NT2/D1 (cell line): ENCODE results near the gene ZBTB3.
A peak's percentile ranks its signal among the peaks of the same experiment; 100 is the strongest.
"Not testable (repeated sequence)": the region's sequence is repeated elsewhere in the genome, so short reads cannot be mapped to it uniquely, and the experiment has no call there.

Experiments used
- DNase-seq: peaks from one replicate; pipeline ENCODE4 v3.0.0-alpha.2; 2011; ENCODE audit warnings: low read depth, low spot score
- H3K27me3 ChIP-seq: 2 replicates; pipeline ENCODE4 v1.6.0; 2011; ENCODE audit warnings: mild to moderate bottlenecking; ENCODE audit not compliant: insufficient read length, insufficient read depth
- H3K36me3 ChIP-seq: 2 replicates; pipeline ENCODE4 v1.6.1; 2011; ENCODE audit warnings: mild to moderate bottlenecking, low read length, mixed read lengths; ENCODE audit not compliant: insufficient read depth, insufficient read length
- H3K4me1 ChIP-seq: 2 replicates; pipeline ENCODE4 v1.5.1; 2011; ENCODE audit not compliant: insufficient read depth, insufficient read length
- H3K4me3 ChIP-seq: 2 replicates; pipeline ENCODE4 v1.5.1; 2011; ENCODE audit warnings: low read depth; ENCODE audit not compliant: insufficient read length
- H3K9ac ChIP-seq: 2 replicates; pipeline ENCODE4 v1.6.0; 2011; ENCODE audit warnings: low read depth; ENCODE audit not compliant: insufficient read length
- H3K9me3 ChIP-seq: 2 replicates; pipeline ENCODE4 v1.5.1; 2011; ENCODE audit warnings: mild to moderate bottlenecking, low read length; ENCODE audit not compliant: insufficient read depth
- SUZ12 ChIP-seq: IDR thresholded peaks from 2 replicates; pipeline ENCODE4 v1.6.1; 2011; ENCODE audit not compliant: insufficient read length, insufficient read depth; ENCODE audit errors: extremely low read depth
- YY1 ChIP-seq: IDR thresholded peaks from 2 replicates; pipeline ENCODE4 v1.6.1; 2011; ENCODE audit not compliant: insufficient read length, insufficient read depth
- ZNF274 ChIP-seq: IDR thresholded peaks from 2 replicates; pipeline ENCODE4 v1.6.1; 2011; ENCODE audit warnings: mild to moderate bottlenecking, low read depth, low read length

Gene ZBTB3

DNA sequence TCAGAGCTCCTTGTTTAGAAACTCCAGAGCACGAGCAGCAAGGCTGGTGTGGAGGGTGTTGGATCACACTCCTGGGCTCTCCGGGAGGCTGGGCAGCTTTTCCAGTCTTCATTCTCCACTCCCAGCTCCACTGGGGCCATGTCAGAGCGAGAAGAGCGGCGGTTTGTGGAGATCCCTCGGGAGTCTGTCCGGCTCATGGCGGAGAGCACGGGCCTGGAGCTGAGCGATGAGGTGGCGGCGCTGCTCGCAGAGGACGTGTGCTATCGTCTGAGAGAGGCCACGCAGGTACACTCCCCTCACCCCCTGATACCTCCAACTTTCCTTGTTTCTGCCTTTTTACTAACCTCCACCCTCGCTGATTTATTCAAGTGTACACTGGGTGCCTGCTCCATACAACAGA lies 21.7 kb upstream of the ZBTB3 start:
- Histone ChIP-seq H3K36me3 (peaks cover 50% of the 10 kb centered on the region), H3K4me3 (no peak overlapping the region), H3K27me3 (no peaks in the 10 kb centered on the region), H3K9me3 (no peaks in the 10 kb centered on the region), H3K4me1 (no peaks in the 10 kb centered on the region), H3K9ac (no peak overlapping the region)
- no peak for DNase-seq
- TF ChIP-seq SUZ12 (no peak), YY1 (no peak), ZNF274 (no peak)

- H3K36me3 ChIP-seq: peaks cover 43% of the 10 kb centered on the region
- H3K27me3 ChIP-seq: no peaks in the 10 kb centered on the region
- DNase-seq: no peak
- peaks cover 3% of the 10 kb centered on the region for H3K4me1 ChIP-seq
- no peaks in the 10 kb centered on the region for H3K9me3 ChIP-seq
- no peak overlapping the region for H3K9ac ChIP-seq
- H3K4me3 ChIP-seq: no peak overlapping the region
- TF ChIP-seq SUZ12 (no peak), YY1 (no peak), ZNF274 (no peak)
Observed at GRCh38 chr11:62774407-62774806, 20.4 kb upstream of the ZBTB3 start.

- no peak for TF ChIP-seq ZNF274
- TF ChIP-seq YY1: no peak
- TF ChIP-seq SUZ12: no peak
- Histone ChIP-seq H3K4me3 (peak within 1 kb of the TSS; percentile 96), H3K27me3 (no peaks in the 10 kb centered on the region), H3K4me1 (peaks cover 3% of the 10 kb centered on the region), H3K36me3 (peaks cover 39% of the 10 kb centered on the region), H3K9me3 (no peaks in the 10 kb centered on the region), H3K9ac (peak within 1 kb of the TSS; percentile 93)
- peak; percentile 95 for DNase-seq
Observed at GRCh38 chr11:62771144-62772021, 17.4 kb upstream of the ZBTB3 start, which contains the start of gene TAF6L. Gene TAF6L, plus strand, starts transcription at chr11:62771396. Its CDS starts 4,388 bp downstream, at chr11:62775784.

DNA sequence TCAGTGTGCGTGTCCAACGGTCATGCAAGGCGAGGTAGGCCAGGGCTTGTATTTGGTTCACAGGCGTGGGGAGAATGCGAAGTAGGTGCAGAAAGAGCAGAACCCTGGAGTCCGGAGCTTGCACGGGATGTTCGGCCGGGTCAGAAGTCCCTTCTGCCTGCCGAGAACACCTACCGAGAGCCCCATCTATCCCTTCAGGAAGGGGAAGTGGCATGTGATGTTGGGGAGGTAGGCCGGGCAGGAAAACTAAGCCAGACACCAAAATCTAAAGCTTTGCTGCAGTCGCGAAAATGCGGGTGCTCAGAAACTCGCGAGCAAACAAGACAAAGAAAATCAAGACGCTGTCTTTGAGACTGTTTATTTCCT lies 16.8 kb upstream of the ZBTB3 start:
- no peaks in the 10 kb centered on the region for H3K9me3 ChIP-seq
- peak overlapping the region; percentile 80 for H3K9ac ChIP-seq
- H3K4me1 ChIP-seq: peaks cover 3% of the 10 kb centered on the region
- no peak for DNase-seq
- H3K4me3 ChIP-seq: peak overlapping the region; percentile 47
- H3K27me3 ChIP-seq: no peaks in the 10 kb centered on the region
- peaks cover 39% of the 10 kb centered on the region for H3K36me3 ChIP-seq
- TF ChIP-seq SUZ12 (no peak), YY1 (no peak), ZNF274 (no peak)

DNA sequence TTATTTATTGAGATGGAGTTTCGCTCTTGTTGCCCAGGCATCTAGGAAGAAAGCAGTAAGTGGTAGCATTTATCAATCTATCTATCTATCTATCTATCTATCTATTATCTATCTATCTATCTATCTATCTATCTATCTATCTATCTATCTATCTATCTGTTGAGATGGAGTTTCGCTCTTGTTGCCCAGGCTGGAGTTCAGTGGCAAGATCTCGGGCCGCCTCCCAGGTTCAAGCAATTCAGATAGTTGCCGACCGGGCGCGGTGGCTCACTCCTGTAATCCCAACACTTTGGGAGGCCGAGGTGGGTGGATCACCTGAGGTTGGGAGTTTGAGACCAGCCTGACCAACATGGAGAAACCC lies 6.9 kb upstream of the ZBTB3 start:
- H3K27me3 ChIP-seq, H3K9me3 ChIP-seq, H3K9ac ChIP-seq, H3K4me1 ChIP-seq, DNase-seq: not testable (repeated sequence)
- peaks cover 24% of the 10 kb centered on the region for H3K36me3 ChIP-seq
- peak overlapping the region; percentile 2 for H3K4me3 ChIP-seq

- Histone ChIP-seq H3K9me3 (no peaks in the 10 kb centered on the region), H3K4me3 (peak overlapping the region; percentile 18), H3K36me3 (peaks cover 12% of the 10 kb centered on the region), H3K4me1 (peaks cover 8% of the 10 kb centered on the region), H3K27me3 (no peaks in the 10 kb centered on the region), H3K9ac (no peak overlapping the region)
- peak; percentile 63 for DNase-seq
- TF ChIP-seq YY1: no peak
- no peak for TF ChIP-seq ZNF274
- no peak for TF ChIP-seq SUZ12
Observed at GRCh38 chr11:62757846-62758788, 4.2 kb upstream of the ZBTB3 start.

DNA sequence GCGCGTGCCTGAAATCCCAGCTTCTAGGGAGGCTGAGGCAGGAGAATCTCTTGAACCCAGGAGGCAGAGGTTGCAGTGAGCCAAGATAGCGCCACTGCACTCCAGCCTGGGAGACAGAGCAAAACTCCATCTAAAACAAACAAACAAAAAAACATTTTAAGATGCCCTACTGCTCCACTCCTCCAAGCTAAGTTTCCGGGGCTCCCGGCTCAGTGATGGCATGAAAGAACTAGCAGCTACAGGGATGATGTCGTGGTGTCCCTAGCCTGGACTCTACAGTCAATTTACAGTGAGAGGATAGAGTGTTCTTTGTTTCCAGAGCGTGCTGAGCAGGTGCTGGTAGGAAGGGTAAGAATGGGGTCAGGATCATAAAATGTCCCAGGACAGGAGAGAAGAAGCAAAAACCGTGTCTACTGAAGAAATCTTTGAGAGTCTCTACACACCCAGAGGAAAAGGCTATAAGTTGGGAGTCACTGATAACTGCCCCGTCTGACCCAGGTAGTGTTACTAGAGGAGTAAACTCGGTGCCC lies 1.2 kb upstream of the ZBTB3 start:
- no peak for DNase-seq
- Histone ChIP-seq H3K36me3 (peaks cover 17% of the 10 kb centered on the region), H3K4me1 (peaks cover 6% of the 10 kb centered on the region), H3K9ac (peak overlapping the region; percentile 53), H3K9me3 (no peaks in the 10 kb centered on the region), H3K4me3 (no peak overlapping the region), H3K27me3 (no peaks in the 10 kb centered on the region)
- TF ChIP-seq ZNF274: no peak
- TF ChIP-seq SUZ12: no peak
